ENCODE results near the gene SRPRB. TPM values are rescaled to one million over a fixed set of nuclear protein-coding genes. Genes with fewer than 3 reads are reported as not detected.
"Not testable (repeated sequence)": the region's sequence is repeated elsewhere in the genome, so short reads cannot be mapped to it uniquely, and the experiment has no call there.

The SRPRB gene
- total RNA-seq, 1 donor from 2014 or later: 45.4 TPM

DNA sequence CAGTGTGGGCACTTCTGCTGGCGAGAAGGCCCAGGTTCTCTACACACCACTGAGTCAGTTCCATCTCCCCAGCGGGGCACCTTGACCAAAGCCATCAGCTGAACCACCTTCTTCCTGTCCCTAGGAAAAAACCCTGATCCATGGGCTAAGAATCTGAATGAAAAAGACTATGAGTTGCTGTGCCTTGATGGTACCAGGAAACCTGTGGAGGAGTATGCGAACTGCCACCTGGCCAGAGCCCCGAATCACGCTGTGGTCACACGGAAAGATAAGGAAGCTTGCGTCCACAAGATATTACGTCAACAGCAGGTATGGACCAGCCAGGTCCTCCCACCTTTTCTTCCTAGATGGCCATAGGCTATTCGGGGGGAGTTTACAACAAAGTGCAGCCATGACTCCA lies 30.3 kb upstream of the SRPRB start:
- DNase-seq (no peak), ATAC-seq (no peak)
- no peak overlapping the region for H3K27ac ChIP-seq
- no peaks in the 10 kb centered on the region for H3K27me3 ChIP-seq
- no peaks in the 10 kb centered on the region for H3K36me3 ChIP-seq
- H3K4me3 ChIP-seq: no peak overlapping the region
- intact Hi-C loops (cut with DNase I): no loop called here
- H3K4me1 ChIP-seq: no peaks in the 10 kb centered on the region
- TF ChIP-seq, protein P1, sequence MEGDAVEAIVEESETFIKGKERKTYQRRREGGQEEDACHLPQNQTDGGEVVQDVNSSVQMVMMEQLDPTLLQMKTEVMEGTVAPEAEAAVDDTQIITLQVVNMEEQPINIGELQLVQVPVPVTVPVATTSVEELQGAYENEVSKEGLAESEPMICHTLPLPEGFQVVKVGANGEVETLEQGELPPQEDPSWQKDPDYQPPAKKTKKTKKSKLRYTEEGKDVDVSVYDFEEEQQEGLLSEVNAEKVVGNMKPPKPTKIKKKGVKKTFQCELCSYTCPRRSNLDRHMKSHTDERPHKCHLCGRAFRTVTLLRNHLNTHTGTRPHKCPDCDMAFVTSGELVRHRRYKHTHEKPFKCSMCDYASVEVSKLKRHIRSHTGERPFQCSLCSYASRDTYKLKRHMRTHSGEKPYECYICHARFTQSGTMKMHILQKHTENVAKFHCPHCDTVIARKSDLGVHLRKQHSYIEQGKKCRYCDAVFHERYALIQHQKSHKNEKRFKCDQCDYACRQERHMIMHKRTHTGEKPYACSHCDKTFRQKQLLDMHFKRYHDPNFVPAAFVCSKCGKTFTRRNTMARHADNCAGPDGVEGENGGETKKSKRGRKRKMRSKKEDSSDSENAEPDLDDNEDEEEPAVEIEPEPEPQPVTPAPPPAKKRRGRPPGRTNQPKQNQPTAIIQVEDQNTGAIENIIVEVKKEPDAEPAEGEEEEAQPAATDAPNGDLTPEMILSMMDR (IDR thresholded peaks at IDR 0.05): no peak
- no peaks in the 10 kb centered on the region for H3K9me3 ChIP-seq

DNA sequence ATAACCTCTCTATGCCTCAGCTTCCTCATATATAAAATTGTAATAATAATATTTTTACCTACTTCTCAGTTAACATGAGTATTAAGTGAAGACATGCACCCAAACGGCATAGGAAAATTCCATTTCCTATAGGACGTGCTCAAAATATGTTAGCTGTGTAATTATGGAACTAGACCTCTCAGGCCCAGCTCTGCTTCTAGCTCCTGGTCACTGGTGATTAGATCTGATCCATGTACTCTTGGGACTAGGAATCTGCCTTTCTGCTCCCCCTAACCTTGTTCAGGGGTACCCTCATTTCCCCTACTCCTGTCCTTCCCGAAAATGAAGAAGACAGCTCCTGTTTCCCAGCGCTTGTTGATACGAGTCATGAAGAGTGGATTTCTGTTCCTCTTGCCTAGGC lies 29.8 kb upstream of the SRPRB start:
- Histone ChIP-seq H3K36me3 (no peaks in the 10 kb centered on the region), H3K4me1 (no peaks in the 10 kb centered on the region), H3K4me3 (no peak overlapping the region), H3K27ac (no peak overlapping the region), H3K9me3 (no peaks in the 10 kb centered on the region), H3K27me3 (no peaks in the 10 kb centered on the region)
- intact Hi-C loops (cut with DNase I): no loop called here
- ATAC-seq (no peak), DNase-seq (no peak)
- TF ChIP-seq, protein P1 (IDR thresholded peaks at IDR 0.05): no peak

DNA sequence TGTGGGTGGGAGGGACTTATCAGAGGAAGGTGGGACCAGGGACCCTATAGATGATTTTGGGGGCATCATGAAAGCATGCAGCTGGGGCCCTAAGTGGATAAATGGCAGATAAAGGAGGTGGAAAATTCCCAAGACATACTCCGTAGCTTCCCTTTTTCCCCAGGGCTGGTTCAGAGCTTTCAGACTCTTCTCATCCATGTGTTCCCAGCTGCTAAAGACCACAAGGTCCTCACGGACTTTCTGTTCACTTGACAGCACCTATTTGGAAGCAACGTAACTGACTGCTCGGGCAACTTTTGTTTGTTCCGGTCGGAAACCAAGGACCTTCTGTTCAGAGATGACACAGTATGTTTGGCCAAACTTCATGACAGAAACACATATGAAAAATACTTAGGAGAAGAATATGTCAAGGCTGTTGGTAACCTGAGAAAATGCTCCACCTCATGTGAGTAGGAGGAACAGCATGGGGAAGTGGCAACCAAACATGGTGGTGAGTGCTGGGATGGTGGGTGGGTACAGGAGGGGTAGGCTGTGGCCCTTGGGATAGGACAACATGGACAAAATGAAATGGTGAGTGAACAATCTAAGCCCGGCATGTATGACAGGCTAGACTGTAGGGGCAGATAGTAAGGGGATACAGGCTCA lies 28.7 kb upstream of the SRPRB start:
- Histone ChIP-seq H3K27ac (no peak overlapping the region), H3K4me3 (no peak overlapping the region), H3K4me1 (no peaks in the 10 kb centered on the region), H3K9me3 (no peaks in the 10 kb centered on the region), H3K27me3 (peaks cover 1% of the 10 kb centered on the region), H3K36me3 (no peaks in the 10 kb centered on the region)
- intact Hi-C loops (cut with DNase I): no loop called here
- TF ChIP-seq, protein P1 (IDR thresholded peaks at IDR 0.05): no peak
- DNase-seq (no peak), ATAC-seq (no peak)

DNA sequence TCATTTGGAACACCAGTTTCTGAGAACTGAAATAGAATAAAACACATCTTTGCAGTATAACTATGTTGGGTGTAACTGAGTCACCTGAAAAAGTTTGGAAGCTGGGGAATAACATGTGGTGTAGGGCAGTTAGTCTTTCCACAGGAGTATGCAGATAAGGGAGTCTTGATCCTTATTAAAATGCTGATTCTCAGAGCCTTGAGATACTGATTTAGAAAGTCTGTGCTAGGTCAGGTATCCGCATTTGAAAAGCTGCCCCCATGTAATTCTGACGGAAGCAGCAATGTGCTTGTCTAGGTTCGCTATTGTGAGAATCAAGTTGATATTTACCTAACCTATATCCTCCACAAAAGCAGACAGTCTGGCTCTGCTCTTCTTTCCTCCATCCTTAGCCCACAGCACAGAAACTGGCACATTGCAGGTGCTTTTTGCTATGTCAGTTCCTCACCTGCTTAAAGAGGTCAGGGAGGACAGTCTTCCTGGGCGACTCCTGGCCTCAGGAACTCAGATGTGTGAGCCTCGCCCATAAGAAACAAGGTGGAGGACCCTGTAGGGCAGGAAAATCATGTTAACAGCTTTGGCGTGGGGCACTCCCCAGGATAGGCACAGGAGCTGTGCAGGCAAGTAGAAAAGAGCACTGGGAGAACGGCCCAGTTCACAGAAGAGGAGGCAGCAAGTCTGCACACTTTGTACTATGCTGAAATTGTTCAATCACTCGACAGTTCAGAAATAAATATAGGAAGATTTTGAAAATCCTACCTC lies 27.6 kb upstream of the SRPRB start:
- Histone ChIP-seq H3K4me1 (no peaks in the 10 kb centered on the region), H3K9me3 (no peaks in the 10 kb centered on the region), H3K36me3 (no peaks in the 10 kb centered on the region), H3K4me3 (no peak overlapping the region), H3K27ac (no peak overlapping the region), H3K27me3 (peaks cover 9% of the 10 kb centered on the region)
- TF ChIP-seq, protein P1 (IDR thresholded peaks at IDR 0.05): no peak
- intact Hi-C loops (cut with DNase I): no loop called here
- no peak for ATAC-seq
- DNase-seq: no peak

DNA sequence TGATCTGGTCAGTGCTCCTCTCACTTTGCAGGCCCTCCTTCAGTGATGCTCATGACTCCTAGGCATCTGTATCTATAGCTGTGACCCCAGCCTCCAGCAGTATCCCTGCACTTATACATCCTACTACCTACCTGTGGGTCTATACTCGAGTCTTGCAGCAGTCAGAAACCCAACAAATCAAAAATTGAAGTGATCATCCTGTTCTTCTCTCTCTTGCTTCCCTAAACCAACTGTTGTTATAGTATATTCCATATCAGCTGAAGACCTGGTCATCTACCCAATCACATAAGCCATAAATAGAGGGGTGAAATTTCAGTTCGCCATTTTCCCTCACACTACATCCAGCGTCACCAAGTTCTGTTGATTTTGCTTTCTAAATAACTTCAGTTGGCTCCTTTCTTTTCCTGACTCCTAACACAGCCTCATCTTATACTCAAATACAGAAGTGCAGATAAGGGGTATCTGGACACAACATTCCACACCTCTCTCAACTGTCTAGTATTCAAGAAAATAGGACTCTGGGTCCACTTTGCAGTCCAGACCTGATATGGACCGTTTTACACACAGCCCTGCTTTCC lies 25.9 kb upstream of the SRPRB start:
- H3K4me3 ChIP-seq: no peak overlapping the region
- H3K27me3 ChIP-seq: peaks cover 9% of the 10 kb centered on the region
- H3K9me3 ChIP-seq: no peaks in the 10 kb centered on the region
- intact Hi-C loops (cut with DNase I): no loop called here
- TF ChIP-seq, protein P1 (IDR thresholded peaks at IDR 0.05): no peak
- DNase-seq (no peak), ATAC-seq (no peak)
- H3K36me3 ChIP-seq: no peaks in the 10 kb centered on the region
- no peaks in the 10 kb centered on the region for H3K4me1 ChIP-seq
- H3K27ac ChIP-seq: no peak overlapping the region

DNA sequence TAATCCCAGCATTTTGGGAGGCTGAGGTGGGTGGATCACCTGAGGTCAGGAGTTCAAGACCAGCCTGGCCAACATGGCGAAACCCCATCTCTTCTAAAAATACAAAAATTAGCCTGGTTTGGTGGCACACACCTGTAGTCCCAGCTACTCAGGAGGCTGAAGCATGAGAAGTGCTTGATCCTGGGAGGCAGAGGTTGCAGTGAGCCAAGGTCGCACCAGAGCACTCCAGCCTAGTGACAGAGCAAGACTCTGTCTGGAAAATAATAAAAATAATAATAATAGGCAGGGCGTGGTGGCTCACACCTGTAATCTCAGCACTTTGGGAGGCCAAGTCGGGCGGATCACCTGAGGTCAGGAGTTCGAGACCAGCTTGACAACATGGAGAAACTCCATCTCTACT lies 24.9 kb upstream of the SRPRB start:
- DNase-seq; intact Hi-C loops (cut with DNase I): not testable (repeated sequence)

More for the DNA sequence above, 24.9 kb upstream of the SRPRB start:
- H3K9me3 ChIP-seq, H3K4me1 ChIP-seq, H3K27me3 ChIP-seq, H3K36me3 ChIP-seq, ATAC-seq, H3K4me3 ChIP-seq, H3K27ac ChIP-seq: not testable (repeated sequence)
